Keratinocyte (primary cell): ENCODE data around the gene AMD1. TPM values are rescaled to one million over a fixed set of nuclear protein-coding genes. Genes with fewer than 3 reads are reported as not detected.

Experiments
- DNase-seq: peaks from one replicate; pipeline ENCODE4 v3.0.0-alpha.2; 2011; ENCODE audit warnings: low read depth, missing footprints, low spot score
- FAIRE-seq: peaks from 2 replicates; lab custom pipeline; 2011; peaks lifted over from hg19 to GRCh38; lab: Jason Lieb, UNC
- H2AFZ ChIP-seq: 2 replicates; pipeline ENCODE4 v1.6.0; 2012; ENCODE audit warnings: low read length, control low read depth, inconsistent platforms; ENCODE audit not compliant: control insufficient read depth
- H3K27ac ChIP-seq: 2 replicates; pipeline ENCODE4 v1.5.1; 2011; ENCODE audit warnings: low read length; ENCODE audit not compliant: control insufficient read depth, insufficient read depth
- H3K27me3 ChIP-seq: 3 replicates; pipeline ENCODE4 v1.6.0; 2011; ENCODE audit warnings: low read length; ENCODE audit not compliant: control insufficient read depth, insufficient read depth; ENCODE audit errors: extremely low read depth
- H3K36me3 ChIP-seq, 2 experiments: 2 replicates in 1 of 2; 3 replicates in 1 of 2; pipeline ENCODE4 v1.5.1; 2011; ENCODE audit warnings: low read length in 2 of 2, mild to moderate bottlenecking in 1 of 2; ENCODE audit not compliant: control insufficient read depth in 2 of 2, insufficient read depth in 2 of 2; ENCODE audit errors: extremely low read depth in 1 of 2
- H3K4me1 ChIP-seq: 3 replicates; pipeline ENCODE4 v1.5.1; 2011; ENCODE audit warnings: low read length; ENCODE audit not compliant: control insufficient read depth, insufficient read depth; ENCODE audit errors: extremely low read depth
- H3K4me2 ChIP-seq: 3 replicates; pipeline ENCODE4 v1.6.0; 2011; ENCODE audit warnings: low read depth, low read length; ENCODE audit not compliant: control insufficient read depth, insufficient read depth; ENCODE audit errors: extremely low read depth
- H3K4me3 ChIP-seq, 3 experiments: fragments of 200-600 bp in 1 of 3; sonication (generic) in 1 of 3; 2 replicates in 2 of 3; 3 replicates in 1 of 3; pipeline ENCODE4 v1.5.1; 2011 to 2016; ENCODE audit warnings: low read length in 3 of 3, mild to moderate bottlenecking in 3 of 3, control low read depth in 2 of 3, inconsistent platforms in 1 of 3, low read depth in 1 of 3, mixed read lengths in 1 of 3, mixed run types in 1 of 3, moderate library complexity in 1 of 3; ENCODE audit not compliant: control insufficient read depth in 2 of 3, insufficient read depth in 2 of 3; ENCODE audit errors: extremely low read depth in 1 of 3
- H3K79me2 ChIP-seq: 2 replicates; pipeline ENCODE4 v1.6.0; 2012; ENCODE audit warnings: low read length; ENCODE audit not compliant: control insufficient read depth, insufficient read depth
- H3K9ac ChIP-seq: 3 replicates; pipeline ENCODE4 v1.6.0; 2011; ENCODE audit warnings: low read length; ENCODE audit not compliant: control insufficient read depth, insufficient read depth; ENCODE audit errors: extremely low read depth
- H3K9me1 ChIP-seq: 3 replicates; pipeline ENCODE4 v1.6.0; 2011; ENCODE audit warnings: low read length; ENCODE audit not compliant: control insufficient read depth, insufficient read depth; ENCODE audit errors: extremely low read depth
- H3K9me3 ChIP-seq: 2 replicates; pipeline ENCODE4 v1.5.1; 2012; ENCODE audit warnings: low read depth, low read length; ENCODE audit not compliant: control insufficient read depth
- H4K20me1 ChIP-seq: 3 replicates; pipeline ENCODE4 v1.6.0; 2011; ENCODE audit warnings: low read length; ENCODE audit not compliant: control insufficient read depth, insufficient read depth; ENCODE audit errors: extremely low read depth
- EZH2 ChIP-seq: IDR thresholded peaks from one replicate; pipeline ENCODE4 v1.6.1; 2012; ENCODE audit warnings: inconsistent platforms, mild to moderate bottlenecking, low read length, moderate library complexity
- dilution Hi-C: fragments of 300-500 bp; cut with MboI; formaldehyde crosslinking; loops from one replicate; pipeline ENCODE4 v1.7.0; 2020; ENCODE audit warnings: low sequenced_read_pairs; ENCODE audit not compliant: extremely low pct_ligation_motif_present
- polyA plus RNA-seq, 5 experiments: library from polyadenylated mRNA; depleted of rRNA in 3 of 5; stranded (reverse) in 3 of 5; stranded (forward) in 1 of 5; unstranded in 1 of 5; fragments of >200 nt; gene quantifications; 1 replicate in 1 of 5; 2 replicates in 3 of 5; 3 replicates in 1 of 5; pipeline versions ENCODE4 v1.2.1 to v1.2.3, GENCODE V29; 2011 to 2012; ENCODE audit warnings: missing spikeins in 2 of 5, low read depth in 1 of 5, low replicate concordance in 1 of 5
- TF ChIP-seq, protein P1 (sequence below), 3 experiments: IDR thresholded peaks in 1 of 3; conservative IDR thresholded peaks in 1 of 3; optimal IDR thresholded peaks in 1 of 3; 2 replicates in 2 of 3; 3 replicates in 1 of 3; pipeline versions ENCODE3 to v1.5.1; 2011; ENCODE audit warnings: low read length in 3 of 3, mild to moderate bottlenecking in 3 of 3, moderate library complexity in 2 of 3, control low read depth in 1 of 3, inconsistent platforms in 1 of 3; ENCODE audit not compliant: insufficient read depth in 2 of 3; ENCODE audit errors: extremely low read depth in 1 of 3

Gene AMD1
- polyA plus RNA-seq, 1 donor (not counting 4 experiments of a cell fraction or from before 2014, with no cell fraction given) = 90.9 TPM

DNA sequence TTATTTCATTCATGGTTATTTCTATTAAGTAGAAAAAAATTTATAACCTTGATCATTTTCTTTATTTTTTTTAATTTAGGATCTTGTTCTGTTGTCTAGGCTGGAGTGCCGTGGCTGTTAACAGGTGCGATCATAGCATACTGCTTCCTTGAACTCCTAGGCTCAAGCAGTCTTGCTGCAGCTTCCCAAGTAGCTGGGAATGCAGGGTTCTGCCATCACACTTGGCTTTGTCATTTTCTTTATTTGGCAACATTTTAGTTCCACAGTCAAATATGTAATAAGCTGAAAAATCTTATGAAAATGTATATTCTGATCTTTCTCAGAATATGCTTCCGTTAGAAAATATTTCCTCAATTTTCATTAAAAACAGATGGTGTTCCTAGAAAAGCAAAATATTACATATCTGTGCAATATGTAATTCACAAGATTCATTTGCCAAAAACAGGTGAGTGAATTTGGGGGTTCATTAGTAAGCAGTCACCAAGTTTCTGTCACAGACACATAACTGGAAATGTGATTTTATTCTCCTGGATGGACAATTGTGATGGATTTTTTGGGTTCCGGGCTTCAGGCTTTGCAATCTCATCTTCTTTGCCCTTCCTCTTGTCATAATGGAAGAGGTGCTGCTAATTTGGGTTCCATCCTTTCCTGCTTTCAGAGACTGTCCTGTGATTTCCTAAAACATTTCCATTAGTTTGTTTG, 21.5 kb downstream of the AMD1 start:
- peaks cover 11% of the 10 kb centered on the region for H3K79me2 ChIP-seq
- FAIRE-seq = no peak

DNA sequence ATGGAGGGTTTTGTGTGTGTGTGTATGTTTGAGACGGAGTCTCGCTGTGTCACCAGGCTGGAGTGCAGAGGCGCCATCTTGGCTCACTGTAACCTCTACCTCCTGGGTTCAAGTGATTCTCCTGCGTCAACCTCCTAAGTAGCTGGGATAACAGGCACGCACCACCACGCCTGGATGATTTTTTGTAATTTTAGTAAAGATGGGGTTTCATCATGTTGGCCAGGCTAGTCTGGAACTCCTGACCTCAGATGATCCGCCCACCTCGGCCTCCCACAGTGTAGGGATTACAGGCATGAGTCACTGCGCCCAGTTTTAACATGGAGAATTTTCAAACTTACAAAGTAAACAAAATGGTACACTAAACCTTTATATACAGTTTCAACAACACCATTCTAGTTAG, 22.8 kb downstream of the AMD1 start:
- H3K36me3 ChIP-seq = peaks cover 25 to 26% of the 10 kb centered on the region in 2 experiments

More for the DNA sequence above, 21.5 kb downstream of the AMD1 start:
- dilution Hi-C loops = no loop called here
- no peaks in the 10 kb centered on the region for H3K9me3 ChIP-seq
- no peak overlapping the region for H3K27ac ChIP-seq
- no peak overlapping the region for H3K4me2 ChIP-seq
- H3K4me1 ChIP-seq = no peaks in the 10 kb centered on the region
- no peaks in the 10 kb centered on the region for H4K20me1 ChIP-seq
- H3K4me3 ChIP-seq = no peak overlapping the region
- no peaks in the 10 kb centered on the region for H3K27me3 ChIP-seq
- H3K9ac ChIP-seq = no peak overlapping the region
- H2AFZ ChIP-seq = no peak overlapping the region
- no peak for DNase-seq
- H3K36me3 ChIP-seq = peaks cover 33 to 35% of the 10 kb centered on the region in 2 experiments
- H3K9me1 ChIP-seq = no peaks in the 10 kb centered on the region
- no peak for TF ChIP-seq EZH2
- TF ChIP-seq, protein P1, sequence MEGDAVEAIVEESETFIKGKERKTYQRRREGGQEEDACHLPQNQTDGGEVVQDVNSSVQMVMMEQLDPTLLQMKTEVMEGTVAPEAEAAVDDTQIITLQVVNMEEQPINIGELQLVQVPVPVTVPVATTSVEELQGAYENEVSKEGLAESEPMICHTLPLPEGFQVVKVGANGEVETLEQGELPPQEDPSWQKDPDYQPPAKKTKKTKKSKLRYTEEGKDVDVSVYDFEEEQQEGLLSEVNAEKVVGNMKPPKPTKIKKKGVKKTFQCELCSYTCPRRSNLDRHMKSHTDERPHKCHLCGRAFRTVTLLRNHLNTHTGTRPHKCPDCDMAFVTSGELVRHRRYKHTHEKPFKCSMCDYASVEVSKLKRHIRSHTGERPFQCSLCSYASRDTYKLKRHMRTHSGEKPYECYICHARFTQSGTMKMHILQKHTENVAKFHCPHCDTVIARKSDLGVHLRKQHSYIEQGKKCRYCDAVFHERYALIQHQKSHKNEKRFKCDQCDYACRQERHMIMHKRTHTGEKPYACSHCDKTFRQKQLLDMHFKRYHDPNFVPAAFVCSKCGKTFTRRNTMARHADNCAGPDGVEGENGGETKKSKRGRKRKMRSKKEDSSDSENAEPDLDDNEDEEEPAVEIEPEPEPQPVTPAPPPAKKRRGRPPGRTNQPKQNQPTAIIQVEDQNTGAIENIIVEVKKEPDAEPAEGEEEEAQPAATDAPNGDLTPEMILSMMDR (optimal IDR thresholded peaks at IDR 0.05 in 1 of 3, IDR thresholded peaks at IDR 0.05 in 1 of 3, conservative IDR thresholded peaks at IDR 0.05 in 1 of 3; ENCODE audit: extremely low read depth in 1 of 3, insufficient read depth in 2 of 3, low read length in 3 of 3) = no peak

More for the DNA sequence above, 22.8 kb downstream of the AMD1 start:
- TF ChIP-seq, protein P1 (optimal IDR thresholded peaks at IDR 0.05 in 1 of 3, IDR thresholded peaks at IDR 0.05 in 1 of 3, conservative IDR thresholded peaks at IDR 0.05 in 1 of 3; ENCODE audit: extremely low read depth in 1 of 3, insufficient read depth in 2 of 3, low read length in 3 of 3) = no peak
- TF ChIP-seq EZH2 = no peak
- no peak overlapping the region for H3K4me2 ChIP-seq
- DNase-seq (no peak), FAIRE-seq (no peak)
- H2AFZ ChIP-seq = no peak overlapping the region
- H3K27ac ChIP-seq = no peak overlapping the region
- no peak overlapping the region for H3K4me3 ChIP-seq
- H4K20me1 ChIP-seq = no peaks in the 10 kb centered on the region
- no peaks in the 10 kb centered on the region for H3K9me3 ChIP-seq
- dilution Hi-C loops = no loop called here
- peaks cover 1% of the 10 kb centered on the region for H3K79me2 ChIP-seq
- no peak overlapping the region for H3K9ac ChIP-seq
- no peaks in the 10 kb centered on the region for H3K4me1 ChIP-seq
- no peaks in the 10 kb centered on the region for H3K9me1 ChIP-seq
- H3K27me3 ChIP-seq = no peaks in the 10 kb centered on the region
